NB4 (cell line): ENCODE results near the gene MOGAT1.

ENCODE experiments used
- CTCF ChIP-seq: IDR thresholded peaks from one replicate; pipeline ENCODE4 v1.5.1; 2012; ENCODE audit warnings: low read depth, low read length
- TF ChIP-seq, protein P1 (sequence below): IDR thresholded peaks from 2 replicates; pipeline ENCODE4 v1.6.1; 2011; ENCODE audit warnings: low read depth, low read length

DNA sequence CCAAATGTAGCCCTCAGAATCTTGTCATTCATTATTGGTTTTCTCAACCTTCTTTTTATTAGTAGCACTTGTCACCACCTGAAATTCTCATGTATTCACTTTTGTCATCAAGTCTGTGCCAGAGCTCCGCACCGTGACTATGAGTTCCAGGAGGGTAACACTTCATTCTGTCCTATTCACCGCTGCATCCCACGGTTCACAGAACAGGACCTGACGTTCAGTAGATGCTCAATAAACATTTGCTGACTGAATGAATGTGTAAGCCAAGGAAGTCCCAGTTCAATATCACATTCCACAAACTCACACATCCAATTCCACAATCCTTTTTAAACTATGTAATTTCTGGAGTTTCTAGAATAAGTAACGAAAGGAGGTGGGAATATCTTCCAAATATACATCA, 65.5 kb downstream of the MOGAT1 start:
- no peak for TF ChIP-seq CTCF
- TF ChIP-seq, protein P1, sequence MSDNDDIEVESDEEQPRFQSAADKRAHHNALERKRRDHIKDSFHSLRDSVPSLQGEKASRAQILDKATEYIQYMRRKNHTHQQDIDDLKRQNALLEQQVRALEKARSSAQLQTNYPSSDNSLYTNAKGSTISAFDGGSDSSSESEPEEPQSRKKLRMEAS, result no peak
